ENCODE data around the gene TCF12.

GRCh38 chr15:56944485-56944884 is 26.0 kb downstream of the TCF12 start:
- no peak for TF ChIP-seq CTCF (IDR thresholded peaks at IDR 0.05)
- no peak for TF ChIP-seq POLR2AphosphoS5 (IDR thresholded peaks at IDR 0.05)
- no peak for TF ChIP-seq POLR2A (IDR thresholded peaks at IDR 0.05; ENCODE audit: low read depth)
- no peak for TF ChIP-seq EP300 (IDR thresholded peaks at IDR 0.05)

Measured in esophagus muscularis mucosa (tissue), 4 donors.